Osteoblast (primary cell): Measurements from ENCODE around the gene MED17. TPM values are rescaled to one million over a fixed set of nuclear protein-coding genes. Genes with fewer than 3 reads are reported as not detected.

Source experiments
- DNase-seq: peaks from one replicate; pipeline ENCODE4 v3.0.0; 2011; ENCODE audit warnings: low spot score, mixed read lengths; ENCODE audit not compliant: insufficient read length; ENCODE audit errors: missing footprints
- H2AFZ ChIP-seq: 2 replicates; pipeline ENCODE4 v1.6.0; 2011; ENCODE audit warnings: mild to moderate bottlenecking, low read length
- H3K27ac ChIP-seq: 2 replicates; pipeline ENCODE4 v1.5.1; 2011; ENCODE audit warnings: mild to moderate bottlenecking, low read depth, low read length, moderate library complexity
- H3K27me3 ChIP-seq: 2 replicates; pipeline ENCODE4 v1.6.0; 2012; ENCODE audit warnings: mild to moderate bottlenecking, control low read depth, inconsistent platforms, low read length, moderate library complexity; ENCODE audit not compliant: insufficient read depth
- H3K36me3 ChIP-seq: 2 replicates; pipeline ENCODE4 v1.5.1; 2011; ENCODE audit warnings: mild to moderate bottlenecking, low read length, control low read depth, moderate library complexity; ENCODE audit not compliant: insufficient read depth
- H3K4me1 ChIP-seq: 2 replicates; pipeline ENCODE4 v1.5.1; 2011; ENCODE audit warnings: mild to moderate bottlenecking, low read length, control low read depth, moderate library complexity; ENCODE audit not compliant: insufficient read depth
- H3K4me2 ChIP-seq: 2 replicates; pipeline ENCODE4 v1.6.0; 2011; ENCODE audit warnings: mild to moderate bottlenecking, low read length; ENCODE audit not compliant: insufficient read depth
- H3K4me3 ChIP-seq: fragments of 200-600 bp; sonication (generic); 3 replicates; pipeline ENCODE4 v1.5.1; 2012; ENCODE audit warnings: mild to moderate bottlenecking, low read length, inconsistent platforms; ENCODE audit not compliant: insufficient read depth
- H3K79me2 ChIP-seq: 2 replicates; pipeline ENCODE4 v1.6.0; 2012; ENCODE audit warnings: mild to moderate bottlenecking, low read length, control low read depth, inconsistent platforms; ENCODE audit not compliant: insufficient read depth
- H3K9me3 ChIP-seq: 2 replicates; pipeline ENCODE4 v1.5.1; 2011; ENCODE audit warnings: low read depth, low read length, control low read depth
- H4K20me1 ChIP-seq: 2 replicates; pipeline ENCODE4 v1.6.0; 2012; ENCODE audit warnings: mild to moderate bottlenecking, low read length, control low read depth; ENCODE audit not compliant: insufficient read depth
- total RNA-seq: library from RNA; depleted of rRNA; stranded (reverse); fragments of >200 nt; gene quantifications from 2 replicates; pipeline ENCODE4 v1.2.3, GENCODE V29; 2012
- TF ChIP-seq, protein P1 (sequence below): IDR thresholded peaks from 2 replicates; pipeline ENCODE4 v1.5.1; 2011; ENCODE audit warnings: mild to moderate bottlenecking, low read depth, low read length, moderate library complexity; ENCODE audit errors: extremely low read depth

MED17 gene
- total RNA-seq, 1 donor, result 32.6 TPM

DNA sequence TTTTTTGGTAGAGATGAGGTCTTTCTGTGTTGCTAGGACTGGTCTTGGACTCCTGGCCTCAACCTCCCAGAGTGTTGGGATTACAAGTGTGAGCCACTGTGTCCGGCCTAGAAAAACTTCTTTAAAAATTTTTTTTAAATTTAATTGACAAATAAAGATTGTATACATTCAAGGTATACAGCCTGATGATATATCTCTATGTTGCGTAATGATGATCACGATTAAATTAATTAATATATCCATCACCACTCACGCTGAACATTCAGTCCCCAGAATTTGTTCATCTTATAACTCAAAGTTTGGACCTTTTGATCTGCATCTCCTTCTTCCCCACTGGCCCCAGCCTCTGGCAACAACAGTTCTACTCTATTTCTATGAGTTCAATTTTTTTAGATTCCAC, 39.1 kb downstream of the MED17 start:
- H3K4me1 ChIP-seq, result no peaks in the 10 kb centered on the region
- no peak overlapping the region for H2AFZ ChIP-seq
- no peaks in the 10 kb centered on the region for H3K36me3 ChIP-seq
- H3K4me2 ChIP-seq, result no peak overlapping the region
- TF ChIP-seq, protein P1, sequence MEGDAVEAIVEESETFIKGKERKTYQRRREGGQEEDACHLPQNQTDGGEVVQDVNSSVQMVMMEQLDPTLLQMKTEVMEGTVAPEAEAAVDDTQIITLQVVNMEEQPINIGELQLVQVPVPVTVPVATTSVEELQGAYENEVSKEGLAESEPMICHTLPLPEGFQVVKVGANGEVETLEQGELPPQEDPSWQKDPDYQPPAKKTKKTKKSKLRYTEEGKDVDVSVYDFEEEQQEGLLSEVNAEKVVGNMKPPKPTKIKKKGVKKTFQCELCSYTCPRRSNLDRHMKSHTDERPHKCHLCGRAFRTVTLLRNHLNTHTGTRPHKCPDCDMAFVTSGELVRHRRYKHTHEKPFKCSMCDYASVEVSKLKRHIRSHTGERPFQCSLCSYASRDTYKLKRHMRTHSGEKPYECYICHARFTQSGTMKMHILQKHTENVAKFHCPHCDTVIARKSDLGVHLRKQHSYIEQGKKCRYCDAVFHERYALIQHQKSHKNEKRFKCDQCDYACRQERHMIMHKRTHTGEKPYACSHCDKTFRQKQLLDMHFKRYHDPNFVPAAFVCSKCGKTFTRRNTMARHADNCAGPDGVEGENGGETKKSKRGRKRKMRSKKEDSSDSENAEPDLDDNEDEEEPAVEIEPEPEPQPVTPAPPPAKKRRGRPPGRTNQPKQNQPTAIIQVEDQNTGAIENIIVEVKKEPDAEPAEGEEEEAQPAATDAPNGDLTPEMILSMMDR, result no peak
- H3K27me3 ChIP-seq, result no peaks in the 10 kb centered on the region
- no peaks in the 10 kb centered on the region for H3K9me3 ChIP-seq
- H3K27ac ChIP-seq, result no peak overlapping the region
- H3K79me2 ChIP-seq, result no peaks in the 10 kb centered on the region
- H4K20me1 ChIP-seq, result no peaks in the 10 kb centered on the region
- DNase-seq, result no peak
- no peak overlapping the region for H3K4me3 ChIP-seq

DNA sequence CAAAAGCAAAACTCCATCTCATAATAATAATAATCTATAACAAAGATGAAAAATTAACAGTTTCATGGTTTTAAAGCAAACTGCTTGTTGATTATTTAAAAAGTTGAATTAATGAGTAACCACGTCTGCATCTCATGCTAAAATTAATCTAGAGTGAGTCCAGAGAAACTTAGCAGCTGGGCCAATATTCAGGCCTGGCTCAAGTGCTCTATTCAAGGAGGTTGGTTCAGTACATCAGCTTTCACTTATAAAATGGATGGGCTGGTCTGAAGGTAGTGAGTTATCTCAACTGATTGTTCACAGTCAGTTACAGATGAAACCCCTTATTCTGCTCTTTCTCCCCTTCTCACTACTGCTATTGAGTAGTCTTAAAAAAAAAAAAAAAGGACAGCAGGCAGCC, 43.3 kb downstream of the MED17 start:
- H3K27me3 ChIP-seq, result no peaks in the 10 kb centered on the region
- no peak overlapping the region for H2AFZ ChIP-seq
- no peak overlapping the region for H3K4me2 ChIP-seq
- H3K4me3 ChIP-seq, result no peak overlapping the region
- H3K79me2 ChIP-seq, result no peaks in the 10 kb centered on the region
- H3K27ac ChIP-seq, result no peak overlapping the region
- H3K4me1 ChIP-seq, result no peaks in the 10 kb centered on the region
- TF ChIP-seq, protein P1, result no peak
- H3K36me3 ChIP-seq, result no peaks in the 10 kb centered on the region
- H3K9me3 ChIP-seq, result no peaks in the 10 kb centered on the region
- DNase-seq, result no peak
- H4K20me1 ChIP-seq, result no peaks in the 10 kb centered on the region

DNA sequence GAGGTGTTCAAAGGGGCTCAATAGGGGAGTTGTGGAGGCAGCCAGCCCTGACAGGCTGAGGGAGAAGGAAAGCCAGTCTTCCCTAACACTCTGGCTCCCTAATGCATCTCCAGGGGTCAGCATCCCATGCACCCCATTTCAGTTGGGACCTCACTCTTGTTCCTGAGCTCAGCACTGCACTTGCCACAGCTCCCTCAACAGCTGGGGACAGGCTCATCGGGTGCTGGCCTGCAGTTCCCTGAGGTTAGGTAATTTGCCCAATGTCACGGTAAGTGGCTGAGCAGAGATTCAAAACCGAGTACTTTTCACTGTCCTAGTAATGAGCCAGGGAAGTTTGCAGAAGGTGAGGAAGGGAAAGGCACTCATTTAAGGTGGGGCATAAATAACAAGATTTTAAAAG, 45.5 kb downstream of the MED17 start:
- H3K9me3 ChIP-seq, result no peaks in the 10 kb centered on the region
- DNase-seq, result no peak
- H3K27me3 ChIP-seq, result no peaks in the 10 kb centered on the region
- no peak overlapping the region for H3K4me3 ChIP-seq
- H2AFZ ChIP-seq, result no peak overlapping the region
- no peaks in the 10 kb centered on the region for H3K36me3 ChIP-seq
- no peaks in the 10 kb centered on the region for H3K79me2 ChIP-seq
- no peaks in the 10 kb centered on the region for H4K20me1 ChIP-seq
- no peaks in the 10 kb centered on the region for H3K4me1 ChIP-seq
- TF ChIP-seq, protein P1, result no peak
- H3K4me2 ChIP-seq, result no peak overlapping the region
- H3K27ac ChIP-seq, result no peak overlapping the region

- TF ChIP-seq, protein P1, result no peak
- H3K9me3 ChIP-seq, result no peaks in the 10 kb centered on the region
- H2AFZ ChIP-seq, result no peak overlapping the region
- no peaks in the 10 kb centered on the region for H3K79me2 ChIP-seq
- no peak overlapping the region for H3K27ac ChIP-seq
- H3K27me3 ChIP-seq, result peaks cover 6% of the 10 kb centered on the region
- DNase-seq, result no peak
- H3K36me3 ChIP-seq, result no peaks in the 10 kb centered on the region
- H3K4me2 ChIP-seq, result no peak overlapping the region
- H4K20me1 ChIP-seq, result no peaks in the 10 kb centered on the region
- H3K4me1 ChIP-seq, result no peaks in the 10 kb centered on the region
- no peak overlapping the region for H3K4me3 ChIP-seq
Observed at GRCh38 chr11:93831343-93832127, 47.5 kb downstream of the MED17 start.
